HL-60/S4 (cell line): Measurements from ENCODE around the gene FNDC8.
"Not testable (repeated sequence)": the region's sequence is repeated elsewhere in the genome, so short reads cannot be mapped to it uniquely, and the experiment has no call there.

Experiments
- in situ Hi-C: fragments of 300-500 bp; cut with MboI; formaldehyde crosslinking; loops from 2 replicates; pipeline ENCODE4 v1.14.3; 2022; ENCODE audit warnings: low sequenced_read_pairs

FNDC8 gene

GRCh38 chr17:35167046-35167445 is 45.6 kb downstream of the FNDC8 start:
- in situ Hi-C loops = loop anchor here (25.0 kb wide), 1 partner anchor 570 kb away; the partner anchor contains the start of gene RASL10B

DNA sequence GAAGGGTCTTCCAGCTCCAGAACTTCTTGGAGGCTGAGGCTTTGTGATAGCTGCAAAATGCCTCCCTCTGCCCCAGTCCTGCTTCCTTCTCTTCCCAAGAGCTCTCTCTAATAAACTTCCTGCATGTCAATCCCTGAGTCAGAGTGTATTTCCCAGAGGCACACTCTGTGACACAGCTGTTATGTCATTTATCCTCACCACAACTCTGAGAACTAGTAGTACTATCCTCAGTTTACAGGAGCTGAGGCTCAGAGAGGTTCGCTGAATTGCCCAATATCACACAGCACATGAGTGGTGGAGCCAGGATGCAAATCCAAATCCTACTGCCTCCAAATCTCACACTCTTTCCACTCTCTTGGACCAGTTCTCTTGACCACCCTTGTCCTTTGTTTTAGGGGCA is 46.3 kb downstream of the FNDC8 start:
- in situ Hi-C loops = loop anchor here (25.0 kb wide), 1 partner anchor 570 kb away; the partner anchor contains the start of gene RASL10B

- in situ Hi-C loops = loop anchor here (25.0 kb wide), 1 partner anchor 567 kb away; the partner anchor contains the start of gene RASL10B
Measured at GRCh38 chr17:35169835-35170363, 48.5 kb downstream of the FNDC8 start.

GRCh38 chr17:35170968-35171771 is 49.8 kb downstream of the FNDC8 start:
- in situ Hi-C loops = loop anchor here (25.0 kb wide), 1 partner anchor 566 kb away; the partner anchor contains the start of gene RASL10B

DNA sequence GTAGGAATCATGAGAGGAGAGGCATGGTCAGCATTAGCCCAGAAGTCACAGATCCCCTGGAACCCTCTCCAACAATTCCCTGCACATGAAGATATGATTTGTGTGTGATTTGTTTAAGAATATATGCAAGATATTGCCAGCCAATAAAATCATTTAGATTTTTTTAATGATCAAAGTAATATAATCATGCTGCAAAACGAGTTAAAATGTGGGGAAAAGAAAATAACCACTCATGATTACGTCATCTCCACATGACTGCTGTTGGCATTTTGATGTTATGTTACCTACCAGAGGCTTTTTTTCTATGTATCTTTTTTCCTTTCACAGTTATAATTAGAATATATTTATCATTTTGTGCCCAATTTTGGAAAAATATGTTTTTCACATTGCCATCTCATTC is 50.4 kb downstream of the FNDC8 start:
- in situ Hi-C loops = loop anchor here (25.0 kb wide), 1 partner anchor 565 kb away; the partner anchor contains the start of gene RASL10B

GRCh38 chr17:35172321-35172720 is 50.9 kb downstream of the FNDC8 start:
- in situ Hi-C loops = loop anchor here (25.0 kb wide), 1 partner anchor 565 kb away; the partner anchor contains the start of gene RASL10B

GRCh38 chr17:35174835-35175334 is 53.5 kb downstream of the FNDC8 start:
- in situ Hi-C loops = loop anchor here (25.0 kb wide), 1 partner anchor 562 kb away; the partner anchor contains the start of gene RASL10B

DNA sequence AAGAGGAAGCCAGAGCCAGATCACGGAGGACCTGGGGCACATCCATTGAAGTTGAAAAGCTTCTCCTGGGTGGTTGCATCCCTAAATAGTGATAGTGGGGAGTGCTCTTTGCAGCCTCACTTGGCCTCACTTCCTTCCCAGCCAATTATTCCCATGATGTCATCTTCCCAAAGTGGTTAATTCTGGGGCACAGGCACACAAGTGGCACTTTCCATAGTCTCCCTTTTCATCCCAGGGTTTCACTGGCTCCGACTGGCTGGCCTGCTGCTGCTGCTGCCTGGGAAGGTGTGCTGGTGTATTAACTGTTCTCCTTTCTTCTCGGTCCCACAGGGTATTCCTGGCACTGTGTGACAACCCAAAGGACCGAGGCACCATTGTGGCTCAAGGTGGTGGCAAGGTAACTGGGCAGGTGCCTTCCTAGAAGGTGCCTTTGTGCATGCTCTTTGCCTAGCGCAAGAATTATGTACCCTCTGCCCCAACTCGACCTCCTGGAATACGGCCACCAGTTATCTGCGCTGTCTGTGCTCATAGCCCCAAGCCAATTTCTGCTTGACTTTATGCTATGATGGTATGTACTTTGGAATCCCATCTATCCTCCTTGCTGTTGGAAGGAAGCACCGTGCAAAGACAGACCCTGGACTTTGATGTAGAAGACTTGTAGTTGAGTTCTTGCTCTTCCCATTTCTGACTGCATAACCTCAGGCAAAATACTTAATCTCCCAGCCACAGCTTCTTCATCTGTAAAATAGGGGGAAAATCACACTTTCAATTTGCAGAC is 54.4 kb downstream of the FNDC8 start:
- in situ Hi-C loops = no loop called here

DNA sequence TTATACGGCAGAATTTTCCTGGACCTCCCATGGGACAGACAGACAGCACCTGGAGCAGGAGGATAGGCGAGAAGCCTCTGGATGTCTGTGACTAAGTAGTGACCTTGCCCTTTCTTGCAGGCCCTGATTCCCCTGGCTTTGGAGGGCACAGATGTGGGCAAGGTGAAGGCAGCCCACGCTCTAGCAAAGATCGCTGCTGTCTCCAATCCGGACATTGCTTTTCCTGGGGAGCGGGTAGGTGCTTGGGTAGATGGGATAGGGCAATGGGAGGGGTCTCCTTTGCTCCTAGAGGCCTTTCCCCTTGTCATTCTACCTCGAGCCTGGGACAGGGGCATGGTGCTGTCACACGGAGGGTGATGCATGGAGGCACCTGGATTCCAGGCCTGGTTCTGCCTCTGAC is 55.5 kb downstream of the FNDC8 start:
- in situ Hi-C loops = no loop called here

GRCh38 chr17:35179379-35179778 is 58.0 kb downstream of the FNDC8 start:
- in situ Hi-C loops = not testable (repeated sequence)
